HepG2 (cell line): ENCODE measurements around the gene MYO16. TPM values are rescaled to one million over a fixed set of nuclear protein-coding genes. Genes with fewer than 3 reads are reported as not detected.
A peak's percentile ranks its signal among the peaks of the same experiment; 100 is the strongest.

Source experiments
- ATAC-seq: fragments of 200-7000 bp; cut with Tn5 transposase; 3 replicates; pipeline ENCODE4 v1.9.1; 2020; ENCODE audit warnings: mild to moderate bottlenecking, moderate library complexity
- BruUV-seq: library from RNA; stranded (reverse); fragments of 400-500 nt; replicated peaks from 2 replicates; lab custom pipeline; 2021; lab: Mats Ljungman, UMichigan
- CTCF ChIA-PET: fragments of 300-600 bp; formaldehyde crosslinking; extraction: SDS; loops from one replicate; lab custom pipeline; 2021; ENCODE audit warnings: low total read pairs, inconsistent platforms, low intra/inter-chr PET ratio; lab: Yijun Ruan, JAX
- POLR2A ChIA-PET: fragments of 350-600 bp; sonication (Branson Sonifier 250); formaldehyde crosslinking; loops from one replicate; lab custom pipeline; 2020; ENCODE audit warnings: antibody characterized with exemption, inconsistent platforms; lab: Yijun Ruan, JAX
- DNase-seq: peaks from one replicate; pipeline ENCODE4 v3.0.0-alpha.2; 2015; ENCODE audit warnings: low spot score
- FAIRE-seq: peaks from 3 replicates; lab custom pipeline; 2011; peaks lifted over from hg19 to GRCh38; lab: Jason Lieb, UNC
- H2AFZ ChIP-seq: one replicate; pipeline ENCODE4 v1.6.1; 2011; ENCODE audit warnings: low read length, inconsistent platforms
- H3K27ac ChIP-seq: fragments of 300-600 bp; 3 replicates; pipeline ENCODE4 v1.8.0; 2011; ENCODE audit warnings: mixed run types, mild to moderate bottlenecking, mixed read lengths, low read length, inconsistent platforms; ENCODE audit not compliant: insufficient read depth; ENCODE audit errors: extremely low read length
- H3K27me3 ChIP-seq, 2 experiments: fragments of 200-600 bp in 1 of 2; 2 replicates in 1 of 2; 3 replicates in 1 of 2; pipeline versions ENCODE4 v1.6.0 to v1.8.0; 2011; ENCODE audit warnings: low read length in 2 of 2, mild to moderate bottlenecking in 2 of 2, moderate library complexity in 2 of 2, inconsistent platforms in 1 of 2; ENCODE audit not compliant: insufficient read depth in 2 of 2, control insufficient read depth in 1 of 2
- H3K36me3 ChIP-seq, 2 experiments: fragments of 200-600 bp in 1 of 2; replicated peaks in 1 of 2; 2 replicates in 1 of 2; 3 replicates in 1 of 2; pipeline versions ENCODE4 v1.5.1 to v1.8.0; 2011; ENCODE audit warnings: low read length in 2 of 2, inconsistent platforms in 1 of 2; ENCODE audit not compliant: insufficient read depth in 2 of 2, control insufficient read depth in 1 of 2
- H3K4me1 ChIP-seq: 2 replicates; pipeline ENCODE4 v1.5.1; 2012; ENCODE audit warnings: low read length, inconsistent platforms; ENCODE audit not compliant: insufficient read depth
- H3K4me2 ChIP-seq: 2 replicates; pipeline ENCODE4 v1.6.0; 2011; ENCODE audit warnings: low read depth, low read length, inconsistent platforms
- H3K4me3 ChIP-seq, 3 experiments: fragments of 200-600 bp in 1 of 3; sonication (generic), shearing (Covaris generic) in 1 of 3; replicated peaks in 1 of 3; 2 replicates each; pipeline ENCODE4 v1.5.1; 2011 to 2016; ENCODE audit warnings: low read length in 3 of 3, inconsistent platforms in 2 of 3, low read depth in 2 of 3, mild to moderate bottlenecking in 2 of 3, control low read depth in 1 of 3, mixed read lengths in 1 of 3; ENCODE audit not compliant: insufficient read depth in 1 of 3
- H3K79me2 ChIP-seq: one replicate; pipeline ENCODE4 v1.6.1; 2011; ENCODE audit warnings: low read length, inconsistent platforms; ENCODE audit not compliant: insufficient read depth
- H3K9ac ChIP-seq: 2 replicates; pipeline ENCODE4 v1.6.0; 2011; ENCODE audit warnings: mild to moderate bottlenecking, low read depth, low read length, inconsistent platforms; ENCODE audit not compliant: insufficient read depth
- H3K9me3 ChIP-seq: 2 replicates; pipeline ENCODE4 v1.5.1; 2012; ENCODE audit warnings: mild to moderate bottlenecking, low read length
- H4K20me1 ChIP-seq: 2 replicates; pipeline ENCODE4 v1.6.0; 2011; ENCODE audit warnings: inconsistent platforms, mild to moderate bottlenecking, low read length, moderate library complexity; ENCODE audit not compliant: insufficient read depth
- CREB1 ChIP-seq, 2 experiments: fragments of 450-650 bp in 1 of 2; IDR thresholded peaks; 2 replicates each; pipeline ENCODE4 v1.6.1; 2016 to 2017; ENCODE audit warnings: control low read depth in 1 of 2, mild to moderate bottlenecking in 1 of 2, missing compliant biosample characterization in 1 of 2, missing genetic modification characterization in 1 of 2
- DNMT1 ChIP-seq: sonication (generic); formaldehyde crosslinking; IDR thresholded peaks from 2 replicates; pipeline ENCODE4 v1.5.1; 2020; ENCODE audit warnings: mild to moderate bottlenecking, missing genetic modification reagents
- FOSL1 ChIP-seq: sonication (generic); formaldehyde crosslinking; IDR thresholded peaks from 2 replicates; pipeline ENCODE4 v1.9.0; 2021; ENCODE audit warnings: missing genetic modification reagents, borderline replicate concordance
- FOXM1 ChIP-seq: sonication (generic); formaldehyde crosslinking; IDR thresholded peaks from 2 replicates; pipeline ENCODE4 v1.5.0; 2020; ENCODE audit warnings: missing genetic modification reagents
- GABPA ChIP-seq, 2 experiments: IDR thresholded peaks; 2 replicates each; pipeline ENCODE4 v1.6.1; 2011 to 2016; ENCODE audit warnings: low read depth in 2 of 2, low read length in 1 of 2, missing biosample characterization in 1 of 2, missing genetic modification characterization in 1 of 2
- GABPB1 ChIP-seq: IDR thresholded peaks from 2 replicates; pipeline ENCODE4 v1.6.1; 2016; ENCODE audit warnings: mild to moderate bottlenecking, missing genetic modification reagents, moderate library complexity, missing compliant biosample characterization
- KDM6A ChIP-seq: IDR thresholded peaks from 2 replicates; pipeline ENCODE4 v1.6.1; 2016; ENCODE audit warnings: low read depth
- MIER2 ChIP-seq: IDR thresholded peaks from 2 replicates; pipeline ENCODE4 v1.6.1; 2016; ENCODE audit warnings: missing biosample characterization, missing genetic modification reagents
- MIER3 ChIP-seq: IDR thresholded peaks from 2 replicates; pipeline ENCODE4 v1.6.1; 2016; ENCODE audit warnings: missing compliant biosample characterization, borderline replicate concordance
- MTF2 ChIP-seq: sonication (generic); formaldehyde crosslinking; IDR thresholded peaks from 2 replicates; pipeline ENCODE4 v1.5.0; 2020; ENCODE audit warnings: missing genetic modification reagents, borderline replicate concordance
- NCOA1 ChIP-seq: sonication (generic); formaldehyde crosslinking; IDR thresholded peaks from 2 replicates; pipeline ENCODE4 v1.9.0; 2021; ENCODE audit warnings: missing genetic modification reagents
- SALL2 ChIP-seq: sonication (generic); formaldehyde crosslinking; IDR thresholded peaks from 2 replicates; pipeline ENCODE4 v1.8.1; 2023; ENCODE audit warnings: mild to moderate bottlenecking, missing genetic modification reagents, inconsistent platforms
- SMAD3 ChIP-seq: sonication (generic); formaldehyde crosslinking; IDR thresholded peaks from 2 replicates; pipeline ENCODE4 v1.4.0; 2020; ENCODE audit warnings: missing genetic modification reagents
- ZNF678 ChIP-seq: sonication (generic); formaldehyde crosslinking; IDR thresholded peaks from 2 replicates; pipeline ENCODE4 v1.4.0; 2020; ENCODE audit warnings: mild to moderate bottlenecking, missing genetic modification reagents
- WGBS: methylation state at CpG from one replicate; pipeline ENCODE4 v1.1.6; 2017; ENCODE audit warnings: low lambda C conversion rate; 5-methylcytosine and 5-hydroxymethylcytosine counted together
- in situ Hi-C: cut with HindIII; loops from 2 replicates; pipeline ENCODE4 v1.10.0; 2017; ENCODE audit warnings: low pct_unique_long_range_greater_than_20kb; ENCODE audit not compliant: extremely low pct_ligation_motif_present
- intact Hi-C: fragments of 100-400 bp; cut with micrococcal nuclease; formaldehyde crosslinking; loops from one replicate; pipeline ENCODE4 v1.10.0; 2022; ENCODE audit not compliant: unreplicated experiment
- polyA plus RNA-seq, 8 experiments: library from polyadenylated mRNA; depleted of rRNA in 3 of 8; stranded (reverse) in 7 of 8; unstranded in 1 of 8; fragments of >200 nt; fragmentation: Illumina TruSeq in 4 of 8; extraction: Trizol in 4 of 8; gene quantifications; 2 replicates each; pipeline versions ENCODE4 v1.2.1 to v1.2.3, GENCODE V29; 2011 to 2016; ENCODE audit warnings: low read depth in 4 of 8, missing spikeins in 1 of 8, mixed read lengths in 1 of 8; ENCODE audit not compliant: insufficient read depth in 1 of 8
- total RNA-seq, 5 experiments: library from RNA; depleted of rRNA; stranded (reverse); fragments of >200 nt; fragmentation: Illumina TruSeq; extraction: Trizol; gene quantifications; 2 replicates each; pipeline ENCODE4 v1.2.3, GENCODE V29; 2016; ENCODE audit warnings: low read depth in 1 of 5
- TF ChIP-seq, protein P1 (sequence below): sonication (generic); formaldehyde crosslinking; IDR thresholded peaks from 2 replicates; pipeline ENCODE4 v1.4.0; 2020; ENCODE audit warnings: missing genetic modification reagents
- TF ChIP-seq, protein P2 (sequence below): sonication (generic); IDR thresholded peaks from 2 replicates; pipeline ENCODE4 v1.6.1; 2016; ENCODE audit warnings: low read depth, borderline replicate concordance
- TF ChIP-seq, protein P3 (sequence below): sonication (generic); formaldehyde crosslinking; IDR thresholded peaks from 2 replicates; pipeline ENCODE4 v1.5.0; 2020; ENCODE audit warnings: missing genetic modification reagents, mild to moderate bottlenecking, borderline replicate concordance

MYO16 gene
- total and polyA plus RNA-seq, 2 of the 13 experiments (the other 11 are each of a cell fraction or from before 2014, with no cell fraction given) = not detected

DNA sequence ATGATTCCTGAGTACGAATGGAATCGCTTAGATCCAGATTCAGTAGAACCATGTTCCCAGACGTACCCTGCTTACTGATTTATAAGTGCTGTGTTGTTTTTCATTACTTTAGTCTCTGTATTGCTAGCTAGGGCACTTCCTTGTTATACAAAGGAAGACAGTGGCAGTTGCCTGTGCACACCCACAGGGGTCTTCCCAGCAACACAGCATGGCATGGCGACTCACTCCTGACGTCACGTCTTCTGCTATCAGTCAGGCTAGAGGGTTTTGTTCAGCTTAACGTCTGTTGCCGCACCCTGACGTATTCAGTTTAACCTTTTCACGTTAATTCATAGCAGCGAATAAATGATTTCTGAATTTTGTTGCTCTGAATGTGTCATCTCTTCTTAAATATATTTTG is 295.1 kb downstream of the MYO16 start:
- no peaks in the 10 kb centered on the region; a peak in 1 of 5 replicates for H3K27me3 ChIP-seq
- FAIRE-seq (no peak), DNase-seq (no peak), ATAC-seq (no peak)
- H3K27ac ChIP-seq = no peak overlapping the region
- no TSS peak for BruUV-seq
- intact Hi-C loops (no loop called here), in situ Hi-C loops (no loop called here)
- ChIA-PET CTCF (no interaction called here), POLR2A (no interaction called here)
- no peak overlapping the region for H3K9ac ChIP-seq
- H3K9me3 ChIP-seq = no peaks in the 10 kb centered on the region
- no peaks in the 10 kb centered on the region for H3K4me1 ChIP-seq
- 0 out of 2 replicates have a peak, but pooled peaks have one; percentile 49 for TF ChIP-seq CREB1 (IDR thresholded peaks at IDR 0.05)
- no peak for TF ChIP-seq CREB1 (CRISPR knock-in tag; IDR thresholded peaks at IDR 0.05)
- no peak for TF ChIP-seq MIER2 (CRISPR knock-in tag)
- no peak for TF ChIP-seq MTF2 (CRISPR knock-in tag)
- H2AFZ ChIP-seq = no peak overlapping the region
- no peaks in the 10 kb centered on the region for H3K36me3 ChIP-seq
- H4K20me1 ChIP-seq = no peaks in the 10 kb centered on the region
- H3K4me2 ChIP-seq = no peak overlapping the region
- H3K4me3 ChIP-seq = no peak overlapping the region
- 49% methylated on average over 11 of the region's 11 CpGs for WGBS
- H3K79me2 ChIP-seq = no peaks in the 10 kb centered on the region

DNA sequence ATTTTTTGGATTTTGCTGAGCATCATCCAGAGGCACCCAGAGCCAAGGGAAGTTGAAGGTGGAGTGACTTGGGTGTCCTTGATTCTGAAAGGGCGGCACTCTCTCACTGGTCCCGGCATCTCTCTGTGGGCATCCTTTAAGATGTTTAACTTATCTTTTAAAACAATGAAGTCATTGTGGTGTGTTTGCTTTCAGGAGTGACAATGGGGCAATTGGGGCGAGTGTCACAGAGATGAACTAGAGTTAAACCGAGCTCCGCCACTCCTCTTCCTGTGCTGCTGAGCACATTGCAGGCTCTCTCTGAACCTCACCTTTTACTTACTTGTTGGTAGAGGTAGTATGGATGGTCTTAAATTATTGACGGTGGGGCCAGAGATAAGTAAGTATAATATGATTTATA is 295.7 kb downstream of the MYO16 start:
- H3K4me1 ChIP-seq = no peaks in the 10 kb centered on the region
- no peak for ATAC-seq
- no peaks in the 10 kb centered on the region for H4K20me1 ChIP-seq
- intact Hi-C loops (no loop called here), in situ Hi-C loops (no loop called here)
- ChIA-PET CTCF (no interaction called here), POLR2A (no interaction called here)
- 45% methylated on average over 6 of the region's 6 CpGs for WGBS
- DNase-seq = no peak
- no peaks in the 10 kb centered on the region for H3K36me3 ChIP-seq
- no TSS peak for BruUV-seq
- no peaks in the 10 kb centered on the region; a peak in 1 of 5 replicates for H3K27me3 ChIP-seq
- FAIRE-seq = no peak
- no peaks in the 10 kb centered on the region for H3K9me3 ChIP-seq
- no peaks in the 10 kb centered on the region for H3K79me2 ChIP-seq
- no peak overlapping the region for H2AFZ ChIP-seq
- no peak overlapping the region for H3K9ac ChIP-seq
- no peak overlapping the region for H3K27ac ChIP-seq
- no peak overlapping the region for H3K4me3 ChIP-seq
- H3K4me2 ChIP-seq = no peak overlapping the region
- TF ChIP-seq DNMT1 (CRISPR knock-in tag) (no peak), ZNF678 (CRISPR knock-in tag) (no peak), FOXM1 (CRISPR knock-in tag) (no peak), SALL2 (CRISPR knock-in tag) (no peak), NCOA1 (CRISPR knock-in tag) (no peak), GABPB1 (no peak), FOSL1 (no peak), MIER3 (CRISPR knock-in tag) (no peak), GABPA (IDR thresholded peaks at IDR 0.05; ENCODE audit: low read depth, low read length) (no peak), GABPA (CRISPR knock-in tag; IDR thresholded peaks at IDR 0.05; ENCODE audit: low read depth) (no peak), SMAD3 (CRISPR knock-in tag) (no peak), KDM6A (no peak)
- TF ChIP-seq, protein P1, sequence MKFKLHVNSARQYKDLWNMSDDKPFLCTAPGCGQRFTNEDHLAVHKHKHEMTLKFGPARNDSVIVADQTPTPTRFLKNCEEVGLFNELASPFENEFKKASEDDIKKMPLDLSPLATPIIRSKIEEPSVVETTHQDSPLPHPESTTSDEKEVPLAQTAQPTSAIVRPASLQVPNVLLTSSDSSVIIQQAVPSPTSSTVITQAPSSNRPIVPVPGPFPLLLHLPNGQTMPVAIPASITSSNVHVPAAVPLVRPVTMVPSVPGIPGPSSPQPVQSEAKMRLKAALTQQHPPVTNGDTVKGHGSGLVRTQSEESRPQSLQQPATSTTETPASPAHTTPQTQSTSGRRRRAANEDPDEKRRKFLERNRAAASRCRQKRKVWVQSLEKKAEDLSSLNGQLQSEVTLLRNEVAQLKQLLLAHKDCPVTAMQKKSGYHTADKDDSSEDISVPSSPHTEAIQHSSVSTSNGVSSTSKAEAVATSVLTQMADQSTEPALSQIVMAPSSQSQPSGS (CRISPR knock-in tag) = no peak
- TF ChIP-seq, protein P2, sequence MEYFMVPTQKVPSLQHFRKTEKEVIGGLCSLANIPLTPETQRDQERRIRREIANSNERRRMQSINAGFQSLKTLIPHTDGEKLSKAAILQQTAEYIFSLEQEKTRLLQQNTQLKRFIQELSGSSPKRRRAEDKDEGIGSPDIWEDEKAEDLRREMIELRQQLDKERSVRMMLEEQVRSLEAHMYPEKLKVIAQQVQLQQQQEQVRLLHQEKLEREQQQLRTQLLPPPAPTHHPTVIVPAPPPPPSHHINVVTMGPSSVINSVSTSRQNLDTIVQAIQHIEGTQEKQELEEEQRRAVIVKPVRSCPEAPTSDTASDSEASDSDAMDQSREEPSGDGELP = no peak
- TF ChIP-seq, protein P3, sequence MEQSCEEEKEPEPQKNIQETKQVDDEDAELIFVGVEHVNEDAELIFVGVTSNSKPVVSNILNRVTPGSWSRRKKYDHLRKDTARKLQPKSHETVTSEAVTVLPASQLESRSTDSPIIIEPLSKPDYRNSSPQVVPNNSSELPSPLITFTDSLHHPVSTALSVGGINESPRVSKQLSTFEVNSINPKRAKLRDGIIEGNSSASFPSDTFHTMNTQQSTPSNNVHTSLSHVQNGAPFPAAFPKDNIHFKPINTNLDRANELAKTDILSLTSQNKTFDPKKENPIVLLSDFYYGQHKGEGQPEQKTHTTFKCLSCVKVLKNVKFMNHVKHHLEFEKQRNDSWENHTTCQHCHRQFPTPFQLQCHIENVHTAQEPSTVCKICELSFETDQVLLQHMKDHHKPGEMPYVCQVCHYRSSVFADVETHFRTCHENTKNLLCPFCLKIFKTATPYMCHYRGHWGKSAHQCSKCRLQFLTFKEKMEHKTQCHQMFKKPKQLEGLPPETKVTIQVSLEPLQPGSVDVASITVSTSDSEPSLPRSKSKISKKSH (CRISPR knock-in tag) = no peak
